ENCODE measurements around the gene PGBD2. TPM values are rescaled to one million over a fixed set of nuclear protein-coding genes. Genes with fewer than 3 reads are reported as not detected.

PGBD2 gene
- total and polyA plus RNA-seq, 9 of the 15 experiments (the other 6 are each of a cell fraction or from before 2014, with no cell fraction given), result 11.9 to 21.8 (median 14.7) TPM

DNA sequence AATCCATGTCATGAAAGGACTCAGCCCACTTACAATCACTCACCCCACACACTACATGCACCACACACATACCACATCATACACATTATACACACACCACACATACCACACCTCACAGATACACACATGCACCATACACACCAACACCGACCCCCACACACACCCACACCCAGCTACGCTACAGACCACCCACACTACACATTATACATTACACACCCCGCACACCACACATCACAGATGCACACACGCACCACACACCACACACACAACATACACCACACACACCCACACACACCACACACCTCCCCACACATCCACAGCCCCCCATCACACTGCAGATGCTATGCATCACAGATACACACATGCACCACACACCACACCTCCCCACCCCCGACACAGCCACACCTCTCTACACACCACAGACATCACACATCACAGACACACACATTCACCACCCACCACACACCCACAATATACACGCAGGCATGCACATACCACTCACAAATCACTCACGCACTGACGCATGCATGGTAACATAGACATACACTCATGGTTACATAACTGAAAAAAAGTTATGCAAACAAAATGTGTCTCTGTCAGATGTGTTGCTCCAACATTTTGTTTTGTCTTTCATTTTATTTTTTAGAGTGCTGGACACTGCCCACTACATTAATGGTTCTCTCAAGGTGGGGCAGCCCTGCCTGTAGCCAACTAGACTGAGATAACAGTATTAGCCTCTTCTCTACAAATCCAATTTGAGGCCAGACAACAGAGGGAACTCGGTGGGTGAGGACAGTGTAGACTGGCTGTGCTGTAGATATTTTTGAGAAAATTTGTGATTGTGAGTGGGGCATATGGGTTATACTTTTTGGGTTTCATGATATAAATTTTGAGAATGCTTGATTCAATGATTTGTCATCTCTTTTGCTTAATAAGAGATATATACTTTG is 15.2 kb upstream of the PGBD2 start (continued):
- TF ChIP-seq, protein P1, sequence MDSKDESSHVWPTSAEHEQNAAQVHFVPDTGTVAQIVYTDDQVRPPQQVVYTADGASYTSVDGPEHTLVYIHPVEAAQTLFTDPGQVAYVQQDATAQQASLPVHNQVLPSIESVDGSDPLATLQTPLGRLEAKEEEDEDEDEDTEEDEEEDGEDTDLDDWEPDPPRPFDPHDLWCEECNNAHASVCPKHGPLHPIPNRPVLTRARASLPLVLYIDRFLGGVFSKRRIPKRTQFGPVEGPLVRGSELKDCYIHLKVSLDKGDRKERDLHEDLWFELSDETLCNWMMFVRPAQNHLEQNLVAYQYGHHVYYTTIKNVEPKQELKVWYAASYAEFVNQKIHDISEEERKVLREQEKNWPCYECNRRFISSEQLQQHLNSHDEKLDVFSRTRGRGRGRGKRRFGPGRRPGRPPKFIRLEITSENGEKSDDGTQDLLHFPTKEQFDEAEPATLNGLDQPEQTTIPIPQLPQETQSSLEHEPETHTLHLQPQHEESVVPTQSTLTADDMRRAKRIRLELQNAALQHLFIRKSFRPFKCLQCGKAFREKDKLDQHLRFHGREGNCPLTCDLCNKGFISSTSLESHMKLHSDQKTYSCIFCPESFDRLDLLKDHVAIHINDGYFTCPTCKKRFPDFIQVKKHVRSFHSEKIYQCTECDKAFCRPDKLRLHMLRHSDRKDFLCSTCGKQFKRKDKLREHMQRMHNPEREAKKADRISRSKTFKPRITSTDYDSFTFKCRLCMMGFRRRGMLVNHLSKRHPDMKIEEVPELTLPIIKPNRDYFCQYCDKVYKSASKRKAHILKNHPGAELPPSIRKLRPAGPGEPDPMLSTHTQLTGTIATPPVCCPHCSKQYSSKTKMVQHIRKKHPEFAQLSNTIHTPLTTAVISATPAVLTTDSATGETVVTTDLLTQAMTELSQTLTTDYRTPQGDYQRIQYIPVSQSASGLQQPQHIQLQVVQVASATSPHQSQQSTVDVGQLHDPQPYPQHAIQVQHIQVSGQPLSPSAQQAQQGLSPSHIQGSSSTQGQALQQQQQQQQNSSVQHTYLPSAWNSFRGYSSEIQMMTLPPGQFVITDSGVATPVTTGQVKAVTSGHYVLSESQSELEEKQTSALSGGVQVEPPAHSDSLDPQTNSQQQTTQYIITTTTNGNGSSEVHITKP (IDR thresholded peaks at IDR 0.05; ENCODE audit: partially characterized antibody), result no peak
- TF ChIP-seq HDAC1 (IDR thresholded peaks at IDR 0.05) (peak in 1 of 2 experiments; percentile 73; a peak in 2 of 4 replicates), ZNF830 (CRISPR knock-in tag; IDR thresholded peaks at IDR 0.05) (no peak), STAT5A (IDR thresholded peaks at IDR 0.05; ENCODE audit: borderline replicate concordance, low read length) (0 out of 2 replicates have a peak, but pooled peaks have one; percentile 13), SAFB2 (IDR thresholded peaks at IDR 0.05; ENCODE audit: borderline replicate concordance, low read depth, low read length, severe bottlenecking) (no peak), ZNF232 (CRISPR knock-in tag; IDR thresholded peaks at IDR 0.05) (no peak), CCAR2 (IDR thresholded peaks at IDR 0.05; ENCODE audit: low read depth, low read length) (no peak), ZBTB8A (IDR thresholded peaks at IDR 0.05; ENCODE audit: partially characterized antibody) (no peak), TCF7 (IDR thresholded peaks at IDR 0.05; ENCODE audit: borderline replicate concordance) (no peak), ZFP30 (CRISPR knock-in tag; IDR thresholded peaks at IDR 0.05; ENCODE audit: borderline replicate concordance) (no peak), RBM34 (IDR thresholded peaks at IDR 0.05; ENCODE audit: borderline replicate concordance, insufficient read depth, low read length) (no peak), ZFX (CRISPR knock-in tag; IDR thresholded peaks at IDR 0.05) (no peak), NR2F6 (CRISPR knock-in tag; IDR thresholded peaks at IDR 0.05) (no peak), TBL1XR1 (IDR thresholded peaks at IDR 0.05; ENCODE audit: low read length in 2 of 2) (no peak), MXI1 (IDR thresholded peaks at IDR 0.05; ENCODE audit: low read depth, low read length) (no peak), HDAC2 (IDR thresholded peaks at IDR 0.05) (peak; percentile 62; the same call in 1 of the 2 replicates), NONO (IDR thresholded peaks at IDR 0.05; ENCODE audit: low read depth in 2 of 2, low read length in 1 of 2) (no peak), PHTF2 (CRISPR knock-in tag; IDR thresholded peaks at IDR 0.05) (no peak), LCOR (CRISPR knock-in tag; IDR thresholded peaks at IDR 0.05) (no peak), MAFK (IDR thresholded peaks at IDR 0.05; ENCODE audit: low read length) (no peak)
- TF ChIP-seq, protein P2, sequence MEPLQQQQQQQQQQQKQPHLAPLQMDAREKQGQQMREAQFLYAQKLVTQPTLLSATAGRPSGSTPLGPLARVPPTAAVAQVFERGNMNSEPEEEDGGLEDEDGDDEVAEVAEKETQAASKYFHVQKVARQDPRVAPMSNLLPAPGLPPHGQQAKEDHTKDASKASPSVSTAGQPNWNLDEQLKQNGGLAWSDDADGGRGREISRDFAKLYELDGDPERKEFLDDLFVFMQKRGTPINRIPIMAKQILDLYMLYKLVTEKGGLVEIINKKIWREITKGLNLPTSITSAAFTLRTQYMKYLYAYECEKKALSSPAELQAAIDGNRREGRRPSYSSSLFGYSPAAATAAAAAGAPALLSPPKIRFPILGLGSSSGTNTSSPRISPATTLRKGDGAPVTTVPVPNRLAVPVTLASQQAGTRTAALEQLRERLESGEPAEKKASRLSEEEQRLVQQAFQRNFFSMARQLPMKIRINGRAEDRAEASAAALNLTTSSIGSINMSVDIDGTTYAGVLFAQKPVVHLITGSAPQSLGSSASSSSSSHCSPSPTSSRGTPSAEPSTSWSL (CRISPR knock-in tag; IDR thresholded peaks at IDR 0.05; ENCODE audit: borderline replicate concordance), result no peak
- TF ChIP-seq, protein P3, sequence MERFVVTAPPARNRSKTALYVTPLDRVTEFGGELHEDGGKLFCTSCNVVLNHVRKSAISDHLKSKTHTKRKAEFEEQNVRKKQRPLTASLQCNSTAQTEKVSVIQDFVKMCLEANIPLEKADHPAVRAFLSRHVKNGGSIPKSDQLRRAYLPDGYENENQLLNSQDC (CRISPR knock-in tag; IDR thresholded peaks at IDR 0.05), result no peak
